ENCODE results near the gene BTBD10. TPM values are rescaled to one million over a fixed set of nuclear protein-coding genes. Genes with fewer than 3 reads are reported as not detected.
"Not testable (repeated sequence)": the region's sequence is repeated elsewhere in the genome, so short reads cannot be mapped to it uniquely, and the experiment has no call there.

BTBD10 gene
- total and polyA plus RNA-seq, 2 experiments from 2014 or later = 20.2 to 30.1 TPM

GRCh38 chr11:13415201-13415600, 47.8 kb downstream of the BTBD10 start:
- Mint-ChIP-seq H3K4me1 (no peaks in the 10 kb centered on the region), H3K9me3 (no peaks in the 10 kb centered on the region), H3K27ac (no peak overlapping the region), H3K36me3 (ENCODE audit: low read depth) (peaks cover 15% of the 10 kb centered on the region; the same call in 2 of the 3 replicates), H3K27me3 (ENCODE audit: insufficient read depth, low read depth, poor library complexity) (no peaks in the 10 kb centered on the region), H3K4me3 (no peak overlapping the region)
- ATAC-seq (no peak), DNase-seq (ENCODE audit: low spot score) (no peak)
- no peaks in the 10 kb centered on the region for H3K27me3 ChIP-seq (ENCODE audit: insufficient read depth)
- H3K79me2 ChIP-seq (replicated peaks; ENCODE audit: insufficient read depth) = no peaks in the 10 kb centered on the region
- no peaks in the 10 kb centered on the region for H3F3A ChIP-seq (replicated peaks; ENCODE audit: low read depth)
- H3K9me2 ChIP-seq (ENCODE audit: insufficient read depth) = no peaks in the 10 kb centered on the region
- no peak overlapping the region for H3K27ac ChIP-seq (ENCODE audit: low read depth)
- no peaks in the 10 kb centered on the region for H3K36me3 ChIP-seq (ENCODE audit: insufficient read depth)
- no peaks in the 10 kb centered on the region for H4K20me1 ChIP-seq (replicated peaks; ENCODE audit: insufficient read depth)
- TF ChIP-seq NANOG (IDR thresholded peaks at IDR 0.05; ENCODE audit: borderline replicate concordance) (no peak), ZNF114 (CRISPR knock-in tag; IDR thresholded peaks at IDR 0.05) (no peak), POLR2AphosphoS5 (IDR thresholded peaks at IDR 0.05; ENCODE audit: low read depth) (no peak)
- no peak overlapping the region for H3K4me2 ChIP-seq
- H3K4me3 ChIP-seq = no peak overlapping the region
- H2AFZ ChIP-seq = no peak overlapping the region
- H3K4me1 ChIP-seq (ENCODE audit: insufficient read depth) = no peaks in the 10 kb centered on the region

GRCh38 chr11:13405220-13405619, 57.8 kb downstream of the BTBD10 start:
- Histone ChIP-seq H3K27me3 (ENCODE audit: insufficient read depth) (no peaks in the 10 kb centered on the region), H3F3A (replicated peaks; ENCODE audit: low read depth) (no peaks in the 10 kb centered on the region), H3K9me2 (ENCODE audit: insufficient read depth) (no peaks in the 10 kb centered on the region; the same call in 1 of the 2 replicates), H4K20me1 (replicated peaks; ENCODE audit: insufficient read depth) (no peaks in the 10 kb centered on the region), H3K4me3 (no peak overlapping the region), H3K27ac (ENCODE audit: low read depth) (no peak overlapping the region), H3K79me2 (replicated peaks; ENCODE audit: insufficient read depth) (no peaks in the 10 kb centered on the region), H3K4me1 (ENCODE audit: insufficient read depth) (no peaks in the 10 kb centered on the region), H3K36me3 (ENCODE audit: insufficient read depth) (peaks cover 17% of the 10 kb centered on the region), H3K4me2 (no peak overlapping the region), H2AFZ (no peak overlapping the region)
- DNase-seq (ENCODE audit: low spot score) = no peak
- H3K27me3 Mint-ChIP-seq (ENCODE audit: insufficient read depth, low read depth, poor library complexity) = no peaks in the 10 kb centered on the region
- no peak for ATAC-seq
- H3K4me1 Mint-ChIP-seq = no peaks in the 10 kb centered on the region
- H3K4me3 Mint-ChIP-seq = no peak overlapping the region
- H3K27ac Mint-ChIP-seq = no peak overlapping the region
- TF ChIP-seq CTCF (conservative IDR thresholded peaks at IDR 0.05; ENCODE audit: low read depth in 2 of 2) = no peak
- no peak for TF ChIP-seq JUNB (IDR thresholded peaks at IDR 0.05; ENCODE audit: unreplicated experiment)
- no peak for TF ChIP-seq ZNF462 (CRISPR knock-in tag; IDR thresholded peaks at IDR 0.05)
- no peak for TF ChIP-seq ZNF331 (CRISPR knock-in tag; IDR thresholded peaks at IDR 0.05; ENCODE audit: low read depth)
- no peak for TF ChIP-seq POLR2AphosphoS5 (IDR thresholded peaks at IDR 0.05; ENCODE audit: low read depth)
- TF ChIP-seq EZH2phosphoT487 (IDR thresholded peaks at IDR 0.05; ENCODE audit: unreplicated experiment) = no peak
- TF ChIP-seq ETS1 (IDR thresholded peaks at IDR 0.05) = no peak
- TF ChIP-seq ZNF114 (CRISPR knock-in tag; IDR thresholded peaks at IDR 0.05) = no peak
- no peak for TF ChIP-seq NANOG (IDR thresholded peaks at IDR 0.05; ENCODE audit: borderline replicate concordance)
- H3K36me3 Mint-ChIP-seq (ENCODE audit: low read depth) = peaks cover 21% of the 10 kb centered on the region
- H3K9me3 Mint-ChIP-seq = peaks cover 14% of the 10 kb centered on the region

GRCh38 chr11:13398335-13398734, 64.7 kb downstream of the BTBD10 start:
- not testable (repeated sequence) for H4K20me1 ChIP-seq (replicated peaks; ENCODE audit: insufficient read depth); H2AFZ ChIP-seq; ATAC-seq; H3K27me3 ChIP-seq (ENCODE audit: insufficient read depth); H3K4me1 ChIP-seq (ENCODE audit: insufficient read depth); H3K27ac ChIP-seq (ENCODE audit: low read depth); H3K9me2 ChIP-seq (ENCODE audit: insufficient read depth); DNase-seq (ENCODE audit: low spot score); H3K27me3 Mint-ChIP-seq (ENCODE audit: insufficient read depth, low read depth, poor library complexity); H3K4me2 ChIP-seq; H3K27ac Mint-ChIP-seq; H3K4me3 ChIP-seq; H3K79me2 ChIP-seq (replicated peaks; ENCODE audit: insufficient read depth); H3K4me3 Mint-ChIP-seq; H3F3A ChIP-seq (replicated peaks; ENCODE audit: low read depth); H3K4me1 Mint-ChIP-seq
- peaks cover 17% of the 10 kb centered on the region for H3K36me3 ChIP-seq (ENCODE audit: insufficient read depth)
- H3K9me3 Mint-ChIP-seq = peaks cover 41% of the 10 kb centered on the region
- peaks cover 39% of the 10 kb centered on the region for H3K36me3 Mint-ChIP-seq (ENCODE audit: low read depth)
